Measurements from ENCODE around the gene MNAT1.
"Not testable (repeated sequence)": the region's sequence is repeated elsewhere in the genome, so short reads cannot be mapped to it uniquely, and the experiment has no call there.

MNAT1 gene

DNA sequence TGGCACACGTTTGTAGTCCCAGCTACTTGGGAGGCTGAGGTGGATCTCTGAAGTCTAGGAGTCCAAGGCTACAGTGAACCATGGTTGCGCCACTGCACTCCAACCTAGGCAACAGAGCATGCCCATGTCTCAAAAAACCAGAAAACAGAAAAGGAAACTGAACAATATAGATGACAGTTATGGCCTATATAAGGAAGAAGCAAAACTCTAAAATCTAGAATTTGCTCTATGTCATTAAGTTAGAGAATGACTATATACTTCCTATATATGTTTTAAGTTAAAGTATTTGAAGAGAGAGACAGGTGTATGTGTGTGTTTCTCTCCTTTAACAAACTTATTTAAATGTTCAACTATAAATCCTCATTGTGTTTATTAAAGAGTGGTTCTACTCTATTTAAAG, 65.8 kb downstream of the MNAT1 start:
- DNase-seq (ENCODE audit: insufficient read length, low spot score) (no peak), FAIRE-seq (no peak)

DNA sequence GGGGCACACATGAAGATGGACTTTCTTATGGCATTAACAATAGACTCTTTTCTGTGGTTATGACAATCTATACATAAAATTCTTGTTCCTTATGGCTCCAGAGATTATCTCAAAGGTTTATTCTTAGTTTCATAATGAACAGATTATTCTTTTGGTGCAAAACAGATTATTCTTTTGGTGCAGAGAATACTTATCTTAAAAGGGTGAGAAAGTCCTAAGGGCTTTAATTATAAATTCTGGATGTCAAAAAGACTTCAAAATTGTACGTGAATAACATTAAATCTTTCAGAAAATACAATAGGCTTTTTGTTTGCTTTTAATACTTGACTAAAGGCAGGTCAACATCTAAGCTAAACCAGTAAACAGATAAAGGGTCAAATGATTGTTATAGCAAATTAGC, 69.3 kb downstream of the MNAT1 start:
- no peak for DNase-seq (ENCODE audit: insufficient read length, low spot score)
- FAIRE-seq, result no peak

DNA sequence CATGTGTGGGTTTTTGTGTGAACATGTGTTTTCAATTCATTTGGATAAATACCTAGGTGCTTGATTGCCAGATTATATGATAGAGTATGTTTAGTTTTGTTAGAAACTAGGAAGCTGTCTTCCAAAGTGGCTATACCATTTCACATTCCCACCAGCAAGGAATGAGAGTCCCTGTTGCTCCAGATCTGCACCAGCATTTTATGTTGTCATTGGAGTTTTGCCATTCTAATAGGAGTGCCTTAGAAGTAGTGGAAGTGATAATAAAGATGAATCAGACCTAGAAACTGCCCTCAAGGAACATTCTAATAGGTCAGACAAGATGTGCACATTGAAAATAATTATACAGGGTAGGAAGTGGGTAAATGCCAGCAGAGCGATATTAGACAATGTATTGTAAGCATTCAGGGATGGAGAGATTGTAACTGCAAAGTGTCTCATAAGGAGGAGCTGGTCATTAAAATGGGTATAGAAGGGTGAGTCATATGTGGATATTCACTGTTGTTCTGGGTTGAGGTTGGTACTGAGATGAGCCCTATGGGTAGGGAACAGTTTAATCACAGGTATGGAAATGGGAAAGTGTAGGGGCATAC, 71.4 kb downstream of the MNAT1 start:
- FAIRE-seq (no peak), DNase-seq (ENCODE audit: insufficient read length, low spot score) (no peak)

DNA sequence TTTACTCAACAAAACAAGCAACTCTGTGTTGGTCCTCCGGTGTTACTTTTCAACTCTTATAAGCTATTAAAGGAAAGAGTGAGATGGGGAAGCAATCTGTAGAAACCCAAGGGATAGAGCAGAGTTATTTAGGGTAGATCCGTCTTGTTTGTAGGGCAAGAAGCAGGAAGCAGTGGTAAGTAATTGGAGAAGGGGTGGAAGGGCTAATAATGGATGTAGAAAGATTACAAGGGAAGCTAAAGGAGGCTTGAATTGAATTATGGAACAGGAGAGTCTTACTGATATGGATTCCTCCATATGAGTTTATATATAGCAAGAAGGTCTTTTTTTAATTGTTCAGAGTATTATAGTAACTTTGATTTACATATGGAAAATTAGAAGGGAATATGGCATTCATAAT, 72.7 kb downstream of the MNAT1 start:
- FAIRE-seq (no peak), DNase-seq (ENCODE audit: insufficient read length, low spot score) (no peak)

DNA sequence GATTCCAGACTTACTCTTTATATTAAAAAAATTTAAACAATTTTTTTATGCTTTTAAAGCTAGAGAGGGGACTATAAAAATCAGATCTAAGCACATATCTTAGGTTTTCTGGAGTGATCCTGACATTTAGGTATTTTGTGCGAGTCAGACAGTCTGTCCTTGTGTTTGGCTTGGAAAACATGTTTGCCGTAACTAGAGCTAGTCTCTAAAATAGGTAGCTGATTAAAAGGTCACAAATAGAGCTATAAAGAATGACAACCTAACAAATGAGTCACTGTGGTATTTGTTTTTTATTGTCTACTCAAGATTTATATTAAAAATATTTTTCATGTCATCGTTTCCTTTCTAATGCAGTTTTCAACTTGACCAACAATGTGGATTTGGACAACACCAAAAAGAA, 73.4 kb downstream of the MNAT1 start:
- FAIRE-seq (no peak), DNase-seq (ENCODE audit: insufficient read length, low spot score) (no peak)

DNA sequence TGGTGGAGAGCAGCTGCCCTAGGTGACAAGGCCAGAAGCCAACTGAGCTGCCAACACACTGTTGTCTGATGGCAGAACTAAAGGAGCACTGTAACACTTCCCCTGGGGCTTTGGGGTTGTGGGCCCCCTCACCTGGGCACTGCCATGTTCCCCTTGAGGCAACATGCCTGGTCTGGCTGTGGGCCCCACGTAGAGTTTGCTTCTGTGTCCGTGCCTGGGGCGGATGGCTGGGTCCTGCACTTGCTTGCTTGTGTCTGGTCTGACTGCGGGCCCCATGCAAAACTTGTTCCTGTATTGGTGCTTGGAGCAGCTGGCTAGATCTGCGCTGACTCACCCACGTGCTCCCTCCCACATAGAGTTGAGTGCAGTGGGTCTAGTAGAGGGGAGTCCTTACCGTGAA, 78.4 kb downstream of the MNAT1 start:
- FAIRE-seq (no peak), DNase-seq (ENCODE audit: insufficient read length, low spot score) (no peak)

DNA sequence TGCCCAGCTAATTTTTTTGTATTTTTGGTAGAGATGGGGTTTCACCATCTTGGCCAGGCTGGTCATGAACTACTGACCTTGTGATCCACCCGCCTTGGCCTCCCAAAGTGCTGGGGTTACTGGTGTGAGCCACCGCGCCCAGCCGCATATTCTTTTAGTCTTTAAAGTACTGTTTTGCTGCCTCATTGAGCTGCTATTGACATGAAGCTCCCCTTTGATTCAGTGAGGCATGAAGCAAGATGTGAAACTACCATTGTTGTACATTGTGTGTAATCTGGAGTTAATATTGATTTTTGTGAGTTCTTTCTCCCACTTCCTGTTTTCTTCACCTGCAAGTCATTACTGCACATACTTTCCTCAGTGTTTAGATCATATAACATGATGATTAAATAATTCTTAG, 80.8 kb downstream of the MNAT1 start:
- FAIRE-seq (peak; percentile 81), DNase-seq (ENCODE audit: insufficient read length, low spot score) (peak; percentile 10)

DNA sequence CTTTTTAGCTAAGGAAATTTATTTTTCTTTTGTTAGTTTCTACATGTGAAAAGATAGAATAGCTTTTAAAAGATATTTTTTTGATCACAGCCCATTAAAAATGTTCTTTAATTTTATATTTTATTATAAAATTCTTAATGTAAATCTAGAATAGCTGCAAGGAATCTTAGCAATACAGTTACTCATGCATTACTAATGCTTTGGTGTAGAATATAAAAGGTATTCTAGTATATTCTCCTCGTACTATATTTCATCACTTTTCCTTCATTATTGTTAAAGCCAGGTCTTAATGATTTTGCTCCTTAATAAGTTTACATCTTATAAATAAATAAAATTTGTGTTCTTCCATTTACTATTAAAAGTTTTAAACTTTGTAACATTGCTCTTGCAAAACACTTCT, 82.6 kb downstream of the MNAT1 start:
- FAIRE-seq, result no peak
- no peak for DNase-seq (ENCODE audit: insufficient read length, low spot score)

DNA sequence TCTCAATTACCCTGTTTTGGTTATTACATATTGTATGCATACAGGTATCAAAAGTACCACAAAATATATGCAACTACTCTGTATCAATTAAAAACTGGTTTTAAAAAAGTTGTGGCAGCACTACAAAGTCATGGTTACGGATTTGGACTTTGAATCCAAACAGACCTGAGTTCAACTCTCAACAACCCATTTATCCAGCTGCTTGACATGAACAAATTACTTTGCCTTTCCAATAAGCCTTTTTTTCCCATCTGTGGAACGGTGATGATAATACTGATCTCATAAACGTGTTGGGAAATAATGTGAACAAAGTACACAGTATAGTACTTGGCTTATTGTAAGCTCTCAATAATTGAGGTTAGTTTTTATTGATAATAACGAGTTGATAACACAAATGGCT, 85.0 kb downstream of the MNAT1 start:
- FAIRE-seq, result peak; percentile 11

DNA sequence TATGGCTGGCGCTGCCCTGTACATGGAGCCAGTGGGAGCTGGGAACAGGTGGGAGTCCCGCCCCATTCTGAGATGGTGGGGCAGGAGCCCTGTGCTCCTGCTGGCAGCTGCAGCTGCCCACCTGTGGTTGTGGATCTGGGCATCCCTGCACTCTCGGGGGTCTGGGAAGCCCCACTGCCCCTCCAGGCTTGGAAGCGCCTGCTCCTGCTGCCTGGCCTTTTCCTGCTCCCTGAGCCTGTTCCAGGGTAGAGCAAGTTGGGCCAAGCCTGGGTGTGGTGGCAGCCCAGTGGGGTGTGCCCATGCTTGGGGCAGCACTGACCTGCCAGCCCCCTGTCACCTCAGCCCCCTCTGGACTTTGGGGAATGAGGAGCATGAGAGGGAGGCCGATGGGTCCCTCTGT, 104.0 kb downstream of the MNAT1 start:
- FAIRE-seq (no peak), DNase-seq (ENCODE audit: insufficient read length, low spot score) (no peak)

More for the DNA sequence above, 85.0 kb downstream of the MNAT1 start:
- no peak for DNase-seq (ENCODE audit: insufficient read length, low spot score)

DNA sequence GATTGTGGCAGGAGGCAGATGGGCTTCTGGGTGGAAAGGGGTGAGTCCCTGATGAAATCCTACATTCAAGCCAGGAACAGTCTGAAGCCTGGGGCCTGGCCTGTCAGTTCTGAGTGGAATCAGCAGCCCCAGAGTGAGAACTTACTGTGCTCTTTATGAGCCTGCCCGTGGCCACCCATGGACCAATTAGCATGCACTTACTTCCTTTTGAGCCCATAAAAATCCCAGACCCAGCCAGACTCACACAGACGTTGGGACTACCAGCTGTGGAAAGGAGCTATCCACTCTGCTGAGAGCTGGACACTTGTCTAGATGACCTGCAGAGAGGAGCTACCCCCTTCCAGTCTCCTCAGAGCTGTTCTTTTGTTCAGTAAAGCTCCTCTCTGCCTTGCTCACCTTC, 104.5 kb downstream of the MNAT1 start:
- no peak for FAIRE-seq
- no peak for DNase-seq (ENCODE audit: insufficient read length, low spot score)

DNA sequence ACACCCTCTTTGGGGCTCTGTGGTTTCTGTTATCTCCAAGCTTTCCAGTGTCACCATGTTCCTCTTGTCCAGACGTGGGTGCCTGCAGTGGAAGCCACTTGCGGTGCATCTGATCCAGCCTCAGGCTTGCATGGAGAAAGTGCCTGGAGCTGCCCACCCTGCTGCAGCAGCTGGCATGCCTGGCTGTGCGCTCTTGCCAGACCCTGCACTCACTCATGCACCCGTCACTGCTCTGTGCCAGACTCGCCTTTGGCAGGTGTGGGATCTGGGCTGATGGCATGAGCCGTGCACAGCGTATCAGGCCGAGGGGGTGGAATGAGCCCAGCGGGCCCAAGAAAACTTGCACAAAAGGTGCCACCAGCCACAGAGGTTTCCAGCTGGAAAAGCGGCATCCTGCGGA, 105.1 kb downstream of the MNAT1 start:
- FAIRE-seq, result no peak
- no peak for DNase-seq (ENCODE audit: insufficient read length, low spot score)

DNA sequence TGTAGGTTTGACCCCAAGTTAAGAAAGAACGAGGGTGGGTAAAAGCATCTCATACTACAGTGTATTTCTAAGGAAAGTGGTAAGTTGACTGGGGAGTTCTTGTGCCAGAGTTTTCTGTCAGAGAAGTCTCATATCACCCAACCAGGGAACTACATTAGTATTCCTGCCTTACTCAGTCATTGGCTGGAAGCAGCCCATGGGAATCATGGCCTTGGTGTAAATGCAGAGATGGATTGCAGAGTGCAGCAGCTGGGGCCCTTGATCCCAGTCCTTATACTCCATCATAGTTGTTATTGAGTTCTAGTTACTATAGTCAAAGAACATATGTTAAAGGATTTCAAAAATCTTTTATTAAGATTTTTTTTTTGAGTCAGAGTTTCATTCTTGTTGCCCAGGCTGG, 105.8 kb downstream of the MNAT1 start:
- FAIRE-seq, result no peak

DNA sequence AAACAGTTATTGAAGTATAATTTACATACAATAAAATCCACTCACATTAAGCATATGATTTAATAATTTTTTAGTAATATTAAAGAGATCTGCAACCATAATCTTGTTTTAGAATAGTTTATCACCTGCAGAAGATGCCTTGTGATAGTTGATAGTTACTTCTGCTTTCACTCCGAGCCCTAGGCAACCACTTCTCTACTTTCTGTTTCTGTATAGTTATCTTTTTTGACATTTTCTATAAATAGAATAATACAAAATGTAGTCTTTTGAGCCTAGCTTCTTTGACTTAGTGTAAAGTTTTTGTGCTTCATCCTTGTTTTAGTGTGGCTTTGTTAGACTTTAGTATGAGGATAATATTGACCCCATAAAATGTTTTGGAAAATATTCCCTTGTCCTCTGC, 111.0 kb downstream of the MNAT1 start:
- DNase-seq (ENCODE audit: insufficient read length, low spot score), result peak; percentile 18
- peak; percentile 56 for FAIRE-seq

More for the DNA sequence above, 105.8 kb downstream of the MNAT1 start:
- DNase-seq (ENCODE audit: insufficient read length, low spot score), result no peak

DNA sequence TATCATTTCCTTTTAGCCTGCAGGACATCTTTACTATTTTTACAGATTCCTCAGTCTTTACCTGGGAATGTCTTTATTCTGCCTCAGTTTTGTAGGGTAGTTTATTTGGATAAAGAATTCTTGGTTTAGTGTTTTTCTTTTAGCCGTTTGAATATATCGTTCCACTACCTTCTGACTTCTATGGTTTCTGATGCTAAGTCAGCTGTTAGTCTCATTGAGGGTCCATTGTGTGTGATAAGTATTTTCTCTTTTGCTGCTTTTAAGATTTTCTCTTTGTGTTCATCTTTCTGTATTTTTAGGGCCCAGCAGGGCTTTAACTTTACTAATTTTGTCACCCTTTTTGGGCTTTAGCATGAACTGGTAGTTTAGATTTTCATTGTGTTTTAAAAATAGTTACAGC, 113.5 kb downstream of the MNAT1 start:
- DNase-seq (ENCODE audit: insufficient read length, low spot score) (no peak), FAIRE-seq (no peak)

DNA sequence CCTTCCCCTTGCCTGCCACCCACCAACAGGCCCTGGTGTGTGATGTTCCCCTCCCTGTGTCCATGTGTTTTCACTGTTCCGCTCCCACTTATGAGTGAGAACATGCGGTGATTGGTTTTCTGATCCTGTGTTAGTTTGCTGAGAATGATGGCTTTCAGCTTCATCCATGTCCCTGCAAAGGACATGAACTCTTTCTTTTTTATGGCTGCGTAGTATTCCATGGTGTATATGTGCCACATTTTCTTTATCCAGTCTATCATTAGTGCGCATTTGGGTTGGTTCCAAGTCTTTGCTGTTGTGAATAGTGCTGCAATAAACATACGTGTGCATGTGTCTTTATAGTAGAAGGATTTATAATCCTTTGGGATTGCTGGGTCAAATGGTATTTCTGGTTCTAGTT, 117.1 kb downstream of the MNAT1 start:
- DNase-seq (ENCODE audit: insufficient read length, low spot score); FAIRE-seq: not testable (repeated sequence)

DNA sequence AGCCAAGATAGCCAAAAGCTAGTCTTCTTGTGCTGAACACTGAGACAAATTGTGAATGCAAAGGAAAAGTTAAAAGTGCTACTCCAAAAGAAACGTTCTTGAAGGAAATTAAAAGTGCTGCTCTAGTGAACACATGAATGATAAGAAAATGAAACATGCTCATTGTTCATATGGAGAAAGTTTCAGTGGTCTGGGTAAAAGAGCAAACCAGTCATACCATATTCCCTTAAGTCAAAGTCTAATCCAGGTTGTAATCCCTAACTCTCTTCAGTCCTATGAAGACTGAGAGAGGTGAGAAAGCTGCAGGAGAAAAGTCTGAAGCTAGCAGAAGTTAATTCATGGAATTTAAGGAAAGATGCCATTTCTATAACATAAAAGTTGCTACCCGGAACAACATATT, 121.5 kb downstream of the MNAT1 start:
- peak; percentile 45 for FAIRE-seq
- DNase-seq (ENCODE audit: insufficient read length, low spot score), result no peak

DNA sequence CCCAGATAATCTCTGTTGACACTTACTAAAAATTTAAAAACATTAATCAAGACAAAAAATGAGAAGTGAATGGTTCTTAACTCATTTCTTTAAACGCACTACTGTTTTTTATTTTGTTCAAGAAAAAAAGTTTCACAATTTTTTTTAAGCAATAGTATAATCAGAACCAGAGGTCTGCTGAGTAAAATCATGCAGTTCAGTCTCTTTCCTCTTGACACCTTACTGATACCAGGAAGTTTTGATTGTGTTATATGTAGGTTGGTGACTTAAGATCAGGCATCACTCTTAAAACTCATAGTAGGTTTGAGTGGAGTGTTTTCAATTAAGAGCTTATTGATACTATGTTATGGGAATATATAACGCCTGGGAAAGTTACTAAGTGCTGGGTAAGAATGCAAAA, 125.0 kb downstream of the MNAT1 start:
- no peak for DNase-seq (ENCODE audit: insufficient read length, low spot score)
- peak; percentile 26 for FAIRE-seq

DNA sequence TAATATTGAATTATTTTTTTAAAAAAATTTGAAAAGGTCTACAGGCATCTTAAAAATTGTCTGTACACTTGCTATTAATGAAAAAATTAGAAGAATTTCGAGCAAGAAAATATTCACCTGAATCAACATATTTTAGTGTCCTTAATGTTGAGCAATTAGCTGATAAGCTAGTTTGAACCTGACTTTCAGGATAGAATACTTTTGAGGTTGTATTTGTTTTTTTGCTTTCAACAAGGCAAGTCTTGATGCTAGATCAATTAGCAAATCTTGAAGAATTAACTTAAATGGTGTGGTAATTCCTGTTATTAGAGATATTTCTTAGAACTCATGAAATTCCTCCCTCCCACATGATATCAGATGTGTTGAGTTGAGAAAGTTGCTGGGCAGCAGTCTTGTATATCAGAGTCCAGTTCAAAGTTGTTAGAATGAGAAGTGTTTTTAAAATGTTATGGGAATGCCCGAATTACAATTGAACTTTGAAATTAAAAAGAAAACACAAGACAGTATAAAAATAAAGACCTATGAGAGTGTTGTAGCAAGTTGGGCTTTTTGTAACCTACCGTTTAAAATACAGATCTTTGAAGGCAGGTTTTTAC, 127.1 kb downstream of the MNAT1 start:
- DNase-seq (ENCODE audit: insufficient read length, low spot score) (no peak), FAIRE-seq (no peak)

DNA sequence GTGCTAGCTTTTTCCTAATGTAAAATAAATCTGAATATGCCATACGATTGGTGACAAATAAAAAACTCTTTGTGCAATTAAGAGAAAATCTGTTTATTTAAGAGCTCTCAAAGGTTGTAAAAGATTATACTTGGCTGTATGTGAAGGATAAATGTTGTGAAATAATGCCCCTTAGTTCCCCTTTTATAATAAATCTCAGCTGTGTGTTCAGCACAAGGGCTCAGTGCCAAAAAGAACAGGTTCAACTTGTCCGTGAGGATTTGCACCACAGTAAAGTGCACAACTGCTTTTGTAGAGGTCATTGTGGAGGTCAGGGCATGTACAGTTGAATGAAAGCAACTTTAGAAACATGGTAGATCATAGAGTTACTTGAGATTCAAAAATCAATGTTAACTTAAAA, 127.7 kb downstream of the MNAT1 start:
- FAIRE-seq, result no peak
- DNase-seq (ENCODE audit: insufficient read length, low spot score), result no peak

DNA sequence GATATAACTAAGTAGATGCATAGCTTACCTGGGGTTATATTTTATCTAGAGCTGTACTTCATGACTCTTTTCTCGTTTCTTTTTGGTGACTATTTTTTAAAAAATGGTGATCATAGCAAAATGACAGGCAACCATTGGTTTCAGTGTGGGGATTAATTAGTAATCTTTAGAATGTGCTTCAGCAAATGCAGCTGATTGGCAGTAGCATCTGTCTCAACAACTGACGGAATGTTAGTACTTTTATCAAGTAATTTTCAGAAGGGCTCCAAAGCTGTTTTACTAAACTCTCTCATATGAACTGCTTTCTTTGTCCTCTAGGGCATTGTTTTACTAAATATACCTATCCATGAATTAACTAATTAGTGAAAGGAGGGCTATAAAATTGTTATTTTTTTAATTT, 128.7 kb downstream of the MNAT1 start:
- no peak for FAIRE-seq

DNA sequence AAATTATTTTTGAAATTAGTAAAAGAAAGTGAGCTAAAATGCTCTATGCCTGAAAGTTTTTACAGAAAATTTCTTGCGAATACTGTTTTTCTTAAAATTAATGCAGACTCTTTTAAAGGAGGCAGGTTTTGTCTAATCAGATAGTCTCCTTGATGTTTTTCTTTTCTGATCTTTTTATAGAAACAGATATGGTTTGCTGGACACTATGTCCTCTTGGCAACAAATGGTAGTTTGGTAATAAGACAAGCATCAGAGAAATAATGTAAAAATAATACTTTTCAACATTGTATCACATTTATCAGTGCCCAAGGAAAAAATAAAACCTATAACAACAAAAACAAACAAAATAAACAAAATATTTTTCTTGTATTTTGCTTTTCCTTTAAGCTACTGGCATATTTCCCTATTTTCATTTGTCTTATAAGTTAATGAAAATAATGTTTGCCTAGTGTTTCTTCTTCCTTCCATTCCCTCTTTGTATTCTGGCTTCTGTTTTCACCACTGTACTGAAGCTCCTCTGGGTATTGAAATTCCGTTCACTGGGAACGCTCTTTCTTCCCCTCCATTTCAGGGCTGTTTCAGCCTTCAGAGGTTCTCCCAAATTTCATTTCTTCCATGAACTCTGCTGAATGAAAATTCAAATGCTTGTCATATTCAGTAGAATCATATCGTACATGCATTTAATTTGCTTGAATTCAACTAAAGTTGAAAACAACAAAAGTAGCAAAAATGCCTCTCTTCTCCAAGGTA, 131.0 kb downstream of the MNAT1 start:
- no peak for FAIRE-seq
- no peak for DNase-seq (ENCODE audit: insufficient read length, low spot score)

More for the DNA sequence above, 128.7 kb downstream of the MNAT1 start:
- no peak for DNase-seq (ENCODE audit: insufficient read length, low spot score)
